WTC11 (cell line): ENCODE data around the gene CNR2.

ENCODE experiments used
- CBFB ChIP-seq: sonication (generic); formaldehyde crosslinking; IDR thresholded peaks from 2 replicates; pipeline ENCODE4 v1.8.1; 2022; ENCODE audit warnings: mild to moderate bottlenecking, low read depth, missing genetic modification reagents
- CREB1 ChIP-seq: sonication (generic); formaldehyde crosslinking; IDR thresholded peaks from 2 replicates; pipeline ENCODE4 v1.8.0; 2023; ENCODE audit warnings: mild to moderate bottlenecking, missing genetic modification reagents
- FOXK1 ChIP-seq: sonication (generic); formaldehyde crosslinking; IDR thresholded peaks from 2 replicates; pipeline ENCODE4 v1.8.0; 2022; ENCODE audit warnings: mild to moderate bottlenecking, moderate library complexity, missing genetic modification reagents
- GABPB1 ChIP-seq: sonication (generic); formaldehyde crosslinking; IDR thresholded peaks from 2 replicates; pipeline ENCODE4 v1.8.1; 2023; ENCODE audit warnings: mild to moderate bottlenecking, missing genetic modification reagents
- NFYB ChIP-seq: sonication (generic); formaldehyde crosslinking; conservative IDR thresholded peaks from 2 replicates; pipeline ENCODE4 v1.8.0; 2022; ENCODE audit warnings: low read depth, missing genetic modification reagents
- NR2C2 ChIP-seq: sonication (generic); formaldehyde crosslinking; IDR thresholded peaks from 2 replicates; pipeline ENCODE4 v1.8.0; 2022; ENCODE audit warnings: mild to moderate bottlenecking, missing genetic modification reagents
- SP1 ChIP-seq: sonication (generic); formaldehyde crosslinking; conservative IDR thresholded peaks from 2 replicates; pipeline ENCODE4 v1.8.1; 2022; ENCODE audit warnings: missing genetic modification reagents
- TEAD4 ChIP-seq: sonication (generic); formaldehyde crosslinking; IDR thresholded peaks from 2 replicates; pipeline ENCODE4 v1.8.0; 2022; ENCODE audit warnings: mild to moderate bottlenecking, missing genetic modification reagents
- TF ChIP-seq, protein P1 (sequence below): sonication (generic); formaldehyde crosslinking; IDR thresholded peaks from 2 replicates; pipeline ENCODE4 v1.8.1; 2023; ENCODE audit warnings: mild to moderate bottlenecking, moderate library complexity, missing genetic modification reagents
- TF ChIP-seq, protein P2 (sequence below): sonication (generic); formaldehyde crosslinking; IDR thresholded peaks from 2 replicates; pipeline ENCODE4 v1.8.0; 2022; ENCODE audit warnings: mild to moderate bottlenecking, missing genetic modification reagents
- TF ChIP-seq, protein P3 (sequence below): fragments of 200-600 bp; IDR thresholded peaks from 2 replicates; pipeline ENCODE4 v1.8.0; 2022; ENCODE audit warnings: antibody characterized with exemption
- TF ChIP-seq, protein P4 (sequence below): sonication (generic); formaldehyde crosslinking; IDR thresholded peaks from 2 replicates; pipeline ENCODE4 v1.8.0; 2023; ENCODE audit warnings: mild to moderate bottlenecking, missing genetic modification reagents
- TF ChIP-seq, protein P5 (sequence below): sonication (generic); formaldehyde crosslinking; IDR thresholded peaks from 2 replicates; pipeline ENCODE4 v1.8.1; 2022; ENCODE audit warnings: low read depth, missing genetic modification reagents, borderline replicate concordance
- TF ChIP-seq, protein P6 (sequence below): sonication (generic); formaldehyde crosslinking; IDR thresholded peaks from 2 replicates; pipeline ENCODE4 v1.8.0; 2023; ENCODE audit warnings: missing genetic modification reagents

DNA sequence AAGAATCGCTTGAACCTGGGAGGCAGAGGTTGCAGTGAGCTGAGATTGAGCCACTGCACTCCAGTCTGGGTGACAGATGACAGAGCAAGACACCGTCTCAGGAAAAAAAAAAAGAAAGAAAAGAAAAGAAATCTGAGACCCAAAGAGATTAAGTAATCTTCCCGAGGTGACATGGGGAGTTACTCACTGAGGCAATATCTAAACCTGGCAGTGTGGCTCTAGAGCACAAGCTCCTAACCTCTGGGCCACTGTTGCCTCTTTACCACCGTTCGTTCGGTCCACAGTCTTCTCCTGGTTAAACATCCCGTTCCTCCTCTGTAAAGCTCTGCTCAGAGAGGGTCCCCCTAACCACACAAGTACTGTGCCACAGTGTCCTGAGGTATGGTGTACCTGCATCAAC, 89.4 kb downstream of the CNR2 start:
- TF ChIP-seq, protein P1, sequence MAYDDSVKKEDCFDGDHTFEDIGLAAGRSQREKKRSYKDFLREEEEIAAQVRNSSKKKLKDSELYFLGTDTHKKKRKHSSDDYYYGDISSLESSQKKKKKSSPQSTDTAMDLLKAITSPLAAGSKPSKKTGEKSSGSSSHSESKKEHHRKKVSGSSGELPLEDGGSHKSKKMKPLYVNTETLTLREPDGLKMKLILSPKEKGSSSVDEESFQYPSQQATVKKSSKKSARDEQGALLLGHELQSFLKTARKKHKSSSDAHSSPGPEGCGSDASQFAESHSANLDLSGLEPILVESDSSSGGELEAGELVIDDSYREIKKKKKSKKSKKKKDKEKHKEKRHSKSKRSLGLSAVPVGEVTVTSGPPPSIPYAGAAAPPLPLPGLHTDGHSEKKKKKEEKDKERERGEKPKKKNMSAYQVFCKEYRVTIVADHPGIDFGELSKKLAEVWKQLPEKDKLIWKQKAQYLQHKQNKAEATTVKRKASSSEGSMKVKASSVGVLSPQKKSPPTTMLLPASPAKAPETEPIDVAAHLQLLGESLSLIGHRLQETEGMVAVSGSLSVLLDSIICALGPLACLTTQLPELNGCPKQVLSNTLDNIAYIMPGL (CRISPR knock-in tag) = no peak
- TF ChIP-seq, protein P2, sequence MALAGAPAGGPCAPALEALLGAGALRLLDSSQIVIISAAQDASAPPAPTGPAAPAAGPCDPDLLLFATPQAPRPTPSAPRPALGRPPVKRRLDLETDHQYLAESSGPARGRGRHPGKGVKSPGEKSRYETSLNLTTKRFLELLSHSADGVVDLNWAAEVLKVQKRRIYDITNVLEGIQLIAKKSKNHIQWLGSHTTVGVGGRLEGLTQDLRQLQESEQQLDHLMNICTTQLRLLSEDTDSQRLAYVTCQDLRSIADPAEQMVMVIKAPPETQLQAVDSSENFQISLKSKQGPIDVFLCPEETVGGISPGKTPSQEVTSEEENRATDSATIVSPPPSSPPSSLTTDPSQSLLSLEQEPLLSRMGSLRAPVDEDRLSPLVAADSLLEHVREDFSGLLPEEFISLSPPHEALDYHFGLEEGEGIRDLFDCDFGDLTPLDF (CRISPR knock-in tag) = no peak
- no peak for TF ChIP-seq GABPB1
- TF ChIP-seq CBFB (CRISPR knock-in tag) = no peak
- TF ChIP-seq, protein P3, sequence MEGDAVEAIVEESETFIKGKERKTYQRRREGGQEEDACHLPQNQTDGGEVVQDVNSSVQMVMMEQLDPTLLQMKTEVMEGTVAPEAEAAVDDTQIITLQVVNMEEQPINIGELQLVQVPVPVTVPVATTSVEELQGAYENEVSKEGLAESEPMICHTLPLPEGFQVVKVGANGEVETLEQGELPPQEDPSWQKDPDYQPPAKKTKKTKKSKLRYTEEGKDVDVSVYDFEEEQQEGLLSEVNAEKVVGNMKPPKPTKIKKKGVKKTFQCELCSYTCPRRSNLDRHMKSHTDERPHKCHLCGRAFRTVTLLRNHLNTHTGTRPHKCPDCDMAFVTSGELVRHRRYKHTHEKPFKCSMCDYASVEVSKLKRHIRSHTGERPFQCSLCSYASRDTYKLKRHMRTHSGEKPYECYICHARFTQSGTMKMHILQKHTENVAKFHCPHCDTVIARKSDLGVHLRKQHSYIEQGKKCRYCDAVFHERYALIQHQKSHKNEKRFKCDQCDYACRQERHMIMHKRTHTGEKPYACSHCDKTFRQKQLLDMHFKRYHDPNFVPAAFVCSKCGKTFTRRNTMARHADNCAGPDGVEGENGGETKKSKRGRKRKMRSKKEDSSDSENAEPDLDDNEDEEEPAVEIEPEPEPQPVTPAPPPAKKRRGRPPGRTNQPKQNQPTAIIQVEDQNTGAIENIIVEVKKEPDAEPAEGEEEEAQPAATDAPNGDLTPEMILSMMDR = no peak
- TF ChIP-seq, protein P4, sequence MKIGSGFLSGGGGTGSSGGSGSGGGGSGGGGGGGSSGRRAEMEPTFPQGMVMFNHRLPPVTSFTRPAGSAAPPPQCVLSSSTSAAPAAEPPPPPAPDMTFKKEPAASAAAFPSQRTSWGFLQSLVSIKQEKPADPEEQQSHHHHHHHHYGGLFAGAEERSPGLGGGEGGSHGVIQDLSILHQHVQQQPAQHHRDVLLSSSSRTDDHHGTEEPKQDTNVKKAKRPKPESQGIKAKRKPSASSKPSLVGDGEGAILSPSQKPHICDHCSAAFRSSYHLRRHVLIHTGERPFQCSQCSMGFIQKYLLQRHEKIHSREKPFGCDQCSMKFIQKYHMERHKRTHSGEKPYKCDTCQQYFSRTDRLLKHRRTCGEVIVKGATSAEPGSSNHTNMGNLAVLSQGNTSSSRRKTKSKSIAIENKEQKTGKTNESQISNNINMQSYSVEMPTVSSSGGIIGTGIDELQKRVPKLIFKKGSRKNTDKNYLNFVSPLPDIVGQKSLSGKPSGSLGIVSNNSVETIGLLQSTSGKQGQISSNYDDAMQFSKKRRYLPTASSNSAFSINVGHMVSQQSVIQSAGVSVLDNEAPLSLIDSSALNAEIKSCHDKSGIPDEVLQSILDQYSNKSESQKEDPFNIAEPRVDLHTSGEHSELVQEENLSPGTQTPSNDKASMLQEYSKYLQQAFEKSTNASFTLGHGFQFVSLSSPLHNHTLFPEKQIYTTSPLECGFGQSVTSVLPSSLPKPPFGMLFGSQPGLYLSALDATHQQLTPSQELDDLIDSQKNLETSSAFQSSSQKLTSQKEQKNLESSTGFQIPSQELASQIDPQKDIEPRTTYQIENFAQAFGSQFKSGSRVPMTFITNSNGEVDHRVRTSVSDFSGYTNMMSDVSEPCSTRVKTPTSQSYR (CRISPR knock-in tag) = no peak
- TF ChIP-seq, protein P5, sequence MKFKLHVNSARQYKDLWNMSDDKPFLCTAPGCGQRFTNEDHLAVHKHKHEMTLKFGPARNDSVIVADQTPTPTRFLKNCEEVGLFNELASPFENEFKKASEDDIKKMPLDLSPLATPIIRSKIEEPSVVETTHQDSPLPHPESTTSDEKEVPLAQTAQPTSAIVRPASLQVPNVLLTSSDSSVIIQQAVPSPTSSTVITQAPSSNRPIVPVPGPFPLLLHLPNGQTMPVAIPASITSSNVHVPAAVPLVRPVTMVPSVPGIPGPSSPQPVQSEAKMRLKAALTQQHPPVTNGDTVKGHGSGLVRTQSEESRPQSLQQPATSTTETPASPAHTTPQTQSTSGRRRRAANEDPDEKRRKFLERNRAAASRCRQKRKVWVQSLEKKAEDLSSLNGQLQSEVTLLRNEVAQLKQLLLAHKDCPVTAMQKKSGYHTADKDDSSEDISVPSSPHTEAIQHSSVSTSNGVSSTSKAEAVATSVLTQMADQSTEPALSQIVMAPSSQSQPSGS (CRISPR knock-in tag) = no peak
- TF ChIP-seq NFYB (CRISPR knock-in tag) = no peak
- no peak for TF ChIP-seq TEAD4 (CRISPR knock-in tag)
- no peak for TF ChIP-seq CREB1 (CRISPR knock-in tag)
- TF ChIP-seq, protein P6, sequence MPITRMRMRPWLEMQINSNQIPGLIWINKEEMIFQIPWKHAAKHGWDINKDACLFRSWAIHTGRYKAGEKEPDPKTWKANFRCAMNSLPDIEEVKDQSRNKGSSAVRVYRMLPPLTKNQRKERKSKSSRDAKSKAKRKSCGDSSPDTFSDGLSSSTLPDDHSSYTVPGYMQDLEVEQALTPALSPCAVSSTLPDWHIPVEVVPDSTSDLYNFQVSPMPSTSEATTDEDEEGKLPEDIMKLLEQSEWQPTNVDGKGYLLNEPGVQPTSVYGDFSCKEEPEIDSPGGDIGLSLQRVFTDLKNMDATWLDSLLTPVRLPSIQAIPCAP (CRISPR knock-in tag) = no peak
- TF ChIP-seq FOXK1 (CRISPR knock-in tag) = no peak
- TF ChIP-seq NR2C2 (CRISPR knock-in tag) = no peak
- TF ChIP-seq SP1 (CRISPR knock-in tag) = no peak
